ENCODE data around the gene CELSR3.

- TF ChIP-seq CTCF (IDR thresholded peaks at IDR 0.05) (no peak), POLR2AphosphoS5 (IDR thresholded peaks at IDR 0.05; ENCODE audit: low read depth, low read length) (no peak)
Observed at GRCh38 chr3:48707157-48707556, 44.5 kb upstream of the CELSR3 start.
